HG02798 (cell line): ENCODE results near the gene AJAP1.

Experiments
- ATAC-seq: cut with Tn5 transposase; IDR thresholded peaks from one replicate; pipeline ENCODE4 v1.9.1; 2021; ENCODE audit warnings: mild to moderate bottlenecking; ENCODE audit not compliant: unreplicated experiment, poor library complexity

AJAP1 gene

DNA sequence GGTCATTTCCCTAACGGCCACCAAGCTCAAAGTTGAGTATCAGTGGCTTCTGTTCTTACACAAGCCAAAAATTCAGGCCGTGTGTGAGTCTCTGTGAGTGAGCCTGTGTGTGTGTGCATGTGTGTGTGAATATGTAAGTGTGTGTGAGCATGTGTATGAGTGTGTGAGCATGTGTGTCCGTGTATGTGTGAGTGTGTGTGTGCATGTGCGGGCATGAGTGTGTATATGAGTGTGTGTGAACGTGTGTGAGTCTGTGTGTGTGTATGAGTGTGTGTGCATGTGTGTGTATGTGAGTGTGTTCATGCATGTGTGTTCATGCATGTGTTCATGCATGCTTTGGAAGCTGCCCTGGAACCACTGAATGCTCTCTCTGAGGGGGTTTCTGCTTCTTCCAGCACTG lies 105.7 kb downstream of the AJAP1 start:
- ATAC-seq, result no peak

DNA sequence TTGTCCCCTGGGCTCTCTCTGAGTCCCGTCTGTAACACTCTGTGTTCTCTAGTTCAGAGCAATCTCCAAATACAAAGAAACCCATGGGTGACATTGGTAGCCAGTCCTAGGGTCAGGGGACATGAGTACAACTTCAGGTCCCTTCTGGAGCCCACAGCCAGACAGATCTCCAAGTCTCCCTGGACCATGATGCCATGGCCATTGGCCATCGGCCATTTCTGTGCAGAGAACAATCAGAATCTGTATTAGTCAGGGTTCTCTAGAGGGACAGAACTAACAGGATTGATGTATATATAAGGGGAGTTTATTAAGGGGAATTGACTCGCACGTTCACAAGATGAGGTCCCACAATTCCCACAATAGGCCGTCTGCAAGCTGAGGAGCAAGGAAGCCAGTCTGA lies 106.9 kb downstream of the AJAP1 start:
- no peak for ATAC-seq

DNA sequence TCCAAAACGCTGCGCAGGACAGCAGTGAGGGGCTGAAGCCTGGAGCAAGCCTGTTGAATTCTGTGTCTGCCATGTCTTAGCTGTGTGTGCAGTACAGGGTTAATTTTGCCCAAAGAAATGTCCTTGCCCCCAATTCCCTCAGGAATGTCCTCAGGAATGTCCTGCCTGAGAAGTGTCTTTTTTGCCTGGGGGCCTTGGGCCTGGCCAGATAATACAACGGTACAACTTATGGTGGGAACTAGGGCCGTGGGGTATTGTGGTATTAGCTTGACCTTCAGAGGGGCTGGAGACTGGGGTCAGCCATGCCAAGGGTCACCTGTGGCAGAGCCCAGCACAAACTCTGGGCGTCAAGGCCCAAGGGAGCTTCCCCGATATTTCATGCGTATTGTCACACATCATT lies 107.7 kb downstream of the AJAP1 start:
- no peak for ATAC-seq

DNA sequence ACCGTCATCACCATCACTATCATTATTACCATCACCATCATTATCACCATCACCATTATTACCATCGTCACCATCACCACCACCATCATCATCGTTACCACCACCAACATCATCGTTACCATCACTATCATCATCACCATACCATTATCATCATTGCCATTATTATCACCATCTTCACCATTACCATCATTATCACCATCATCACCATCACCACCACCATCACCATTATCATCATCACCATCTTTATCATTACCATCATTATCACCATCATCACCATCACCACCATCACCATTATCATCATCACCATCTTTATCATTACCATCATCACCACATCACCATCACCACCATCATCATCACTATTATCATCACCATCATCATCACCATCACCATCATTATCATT lies 112.9 kb downstream of the AJAP1 start:
- no peak for ATAC-seq

DNA sequence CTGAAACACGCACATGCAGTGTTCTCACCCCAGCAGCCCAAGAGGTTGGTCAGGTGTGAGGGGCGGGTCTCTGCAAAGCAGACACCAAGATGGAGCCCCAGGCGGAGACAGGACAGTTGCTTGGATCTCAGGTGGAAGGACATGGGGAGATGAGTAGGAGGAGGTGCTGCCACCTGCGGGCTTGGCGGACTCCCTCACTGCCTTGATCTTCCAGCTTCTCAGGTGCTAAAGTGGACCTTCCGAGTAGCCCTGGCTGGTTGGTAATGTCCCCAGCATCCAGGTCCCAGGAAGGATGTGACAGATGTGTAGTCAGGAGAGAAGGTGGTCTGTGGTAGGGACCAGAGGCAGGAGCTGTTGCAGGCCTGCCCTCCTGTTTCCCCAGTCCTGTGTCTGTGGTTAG lies 114.1 kb downstream of the AJAP1 start:
- no peak for ATAC-seq

DNA sequence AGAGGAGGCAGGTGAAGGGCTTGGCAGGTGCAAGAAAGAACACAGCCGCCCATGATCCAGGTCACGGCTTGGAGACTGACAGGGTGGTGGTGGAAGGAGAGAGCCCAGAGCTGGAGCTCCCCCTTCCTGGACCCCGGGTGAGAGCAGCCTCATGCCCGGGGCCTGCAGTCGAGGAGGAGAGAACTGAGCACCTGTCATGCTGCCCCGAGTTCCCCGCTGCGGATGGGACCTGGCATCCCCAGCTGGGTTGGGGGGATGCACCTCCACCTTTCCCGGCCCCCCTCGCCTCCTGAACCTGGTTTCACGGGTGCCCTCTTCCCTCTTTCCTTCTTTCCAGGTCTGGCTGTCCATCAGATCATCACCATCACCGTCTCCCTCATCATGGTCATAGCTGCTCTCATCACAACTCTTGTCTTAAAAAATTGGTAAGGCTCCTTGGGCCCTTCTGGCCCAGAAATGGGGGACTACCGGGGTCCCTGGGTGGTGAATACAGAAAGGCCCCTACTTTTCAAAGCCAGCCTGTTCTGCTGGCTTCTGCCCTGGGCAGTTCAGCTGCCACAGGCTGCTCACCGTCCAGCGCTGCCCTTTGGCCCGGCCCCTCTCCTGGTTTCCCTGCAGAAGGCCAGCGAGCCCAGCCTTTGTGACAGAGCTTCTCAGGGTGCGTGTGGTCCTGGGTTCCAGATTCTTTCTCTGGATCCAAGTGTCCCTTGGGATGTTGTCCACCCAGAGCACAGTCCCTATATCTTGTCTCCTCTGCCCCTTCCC lies 115.3 kb downstream of the AJAP1 start:
- ATAC-seq, result no peak

DNA sequence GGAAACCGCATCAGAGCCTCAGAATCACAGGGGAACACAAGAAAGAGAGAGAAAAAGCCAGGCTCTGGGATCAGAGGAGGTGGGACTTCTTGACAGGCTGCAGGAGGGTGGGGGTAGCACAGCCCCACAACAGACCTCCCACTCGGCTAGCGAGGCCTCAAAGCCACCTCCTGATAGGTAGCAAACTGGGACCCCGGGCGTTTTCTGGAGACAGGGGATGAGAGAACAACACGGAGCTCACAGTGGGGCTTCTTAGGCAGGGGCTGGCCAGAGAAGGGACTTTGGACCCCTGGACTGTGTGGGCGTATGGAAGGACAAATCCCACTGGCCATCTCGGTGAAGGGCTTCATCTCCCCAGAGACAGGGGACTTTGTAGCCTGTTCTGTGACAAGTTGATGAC lies 116.3 kb downstream of the AJAP1 start:
- no peak for ATAC-seq

- ATAC-seq, result no peak
These were observed 116.9 kb downstream of the AJAP1 start for GRCh38 chr1:4771267-4771666.

DNA sequence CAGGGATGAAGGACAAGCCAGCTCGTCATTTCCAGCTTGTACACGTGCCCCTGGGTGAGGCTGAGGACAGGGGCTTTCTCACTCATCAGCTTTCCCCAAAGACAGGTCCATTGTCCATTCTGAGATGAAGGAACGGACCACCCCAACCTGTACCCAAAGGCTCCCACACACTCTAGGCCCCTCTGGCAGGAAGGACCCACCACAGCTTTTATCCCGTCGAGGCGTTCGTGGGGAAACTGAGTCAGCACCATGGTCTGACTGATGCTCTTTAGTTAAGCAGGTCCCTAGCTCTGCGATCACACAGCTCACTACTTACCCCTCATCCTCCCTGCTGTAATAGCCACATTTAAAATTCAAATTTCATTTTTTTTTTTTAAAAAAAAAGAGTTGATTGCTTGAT lies 117.3 kb downstream of the AJAP1 start:
- ATAC-seq, result no peak

DNA sequence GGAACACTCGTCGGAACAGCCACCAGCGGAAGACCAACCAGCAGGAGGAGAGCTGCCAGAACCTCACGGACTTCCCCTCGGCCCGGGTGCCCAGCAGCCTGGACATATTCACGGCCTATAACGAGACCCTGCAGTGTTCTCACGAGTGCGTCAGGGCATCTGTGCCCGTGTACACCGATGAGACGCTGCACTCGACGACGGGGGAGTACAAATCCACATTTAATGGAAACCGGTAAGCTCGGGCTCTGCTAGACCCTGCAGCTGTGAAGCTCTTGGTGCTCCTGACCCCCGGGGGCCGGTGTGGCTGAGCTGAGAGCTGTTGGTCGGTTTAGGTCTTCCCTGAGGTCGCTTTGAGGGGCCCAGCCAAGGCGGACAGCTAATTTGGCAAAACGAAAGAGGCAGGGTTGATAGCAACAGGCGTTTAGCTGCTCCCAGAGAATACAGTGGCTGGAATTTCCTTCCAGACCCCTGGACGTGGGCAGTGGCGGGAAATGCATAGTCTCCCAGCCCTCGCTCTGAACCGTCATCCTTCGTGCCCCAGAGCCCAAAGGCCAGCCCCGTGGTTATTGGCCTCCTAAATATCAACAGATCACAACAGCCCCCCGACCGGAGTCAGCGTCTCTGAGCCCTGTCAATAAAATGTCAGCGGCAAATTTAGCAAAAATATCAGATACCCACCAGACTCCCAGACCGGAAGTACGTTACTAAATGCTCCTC lies 118.0 kb downstream of the AJAP1 start:
- no peak for ATAC-seq

- ATAC-seq, result no peak
These were observed 118.8 kb downstream of the AJAP1 start for GRCh38 chr1:4773226-4773625.

DNA sequence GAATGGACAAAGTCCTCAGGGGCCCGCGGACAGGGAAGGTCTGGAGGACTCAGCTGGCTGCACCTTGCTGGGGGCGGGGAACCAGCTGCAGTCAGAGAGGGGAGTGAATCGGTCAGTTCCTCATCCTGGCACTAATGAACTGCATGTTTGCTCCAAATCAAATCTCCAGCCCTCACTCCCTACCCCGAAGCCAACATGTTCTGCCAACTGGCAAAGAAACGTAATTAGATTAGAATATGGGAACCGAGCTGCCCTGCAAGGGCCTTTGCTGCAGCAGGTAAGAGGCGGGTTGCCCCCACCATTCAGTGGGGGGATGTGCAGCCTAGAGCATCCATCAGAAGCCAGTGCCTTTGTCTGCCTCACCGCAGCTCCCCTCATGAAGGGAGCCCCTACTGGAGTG lies 121.1 kb downstream of the AJAP1 start:
- ATAC-seq, result no peak

- no peak for ATAC-seq
These were observed 123.6 kb downstream of the AJAP1 start for GRCh38 chr1:4778056-4778455.

DNA sequence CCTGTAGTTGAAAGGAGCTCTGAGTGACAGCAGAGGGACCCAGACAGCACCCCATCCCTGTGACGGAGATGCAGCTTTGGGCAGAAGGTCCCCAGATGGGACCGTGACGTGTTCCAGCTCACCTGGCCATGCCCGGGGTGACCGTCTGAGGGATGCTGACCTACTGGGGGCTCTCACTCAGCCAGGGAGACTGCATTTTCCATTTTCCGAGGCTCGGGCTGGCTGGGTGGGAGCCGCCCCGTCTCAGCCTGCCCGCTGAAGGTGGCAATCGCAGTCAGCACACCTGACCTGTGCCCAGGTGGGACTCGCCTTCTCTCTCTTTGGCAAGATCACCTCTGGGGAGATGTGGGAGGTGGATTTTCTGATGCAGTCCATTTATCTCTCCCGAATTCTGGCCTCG lies 127.2 kb downstream of the AJAP1 start:
- ATAC-seq, result no peak

GRCh38 chr1:4784761-4785160 lies 130.4 kb downstream of the AJAP1 start:
- ATAC-seq, result no peak

- ATAC-seq, result no peak
These were observed 131.6 kb downstream of the AJAP1 start for GRCh38 chr1:4786055-4786454.

DNA sequence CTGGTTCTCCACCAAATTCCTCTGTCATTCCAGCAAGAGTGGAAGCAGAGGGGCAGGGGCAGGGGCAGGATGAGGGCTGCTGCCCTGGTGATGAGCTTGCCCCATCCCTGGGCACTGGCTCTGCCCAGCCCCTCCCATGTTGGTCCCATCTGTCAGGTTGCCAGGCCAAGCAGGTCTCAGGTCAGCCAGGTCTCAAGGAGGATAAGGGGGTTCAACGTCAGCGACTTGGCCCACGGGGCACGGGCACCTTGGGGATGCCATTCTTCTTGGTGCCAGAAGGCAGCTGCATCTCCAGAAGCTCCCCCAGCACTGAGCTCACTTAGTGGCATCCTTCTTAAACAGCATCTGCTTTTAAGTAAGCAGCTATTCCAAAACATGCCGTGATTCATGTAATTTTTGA lies 133.1 kb downstream of the AJAP1 start:
- no peak for ATAC-seq

- ATAC-seq, result no peak
These were observed 138.2 kb downstream of the AJAP1 start for GRCh38 chr1:4792565-4792964.

DNA sequence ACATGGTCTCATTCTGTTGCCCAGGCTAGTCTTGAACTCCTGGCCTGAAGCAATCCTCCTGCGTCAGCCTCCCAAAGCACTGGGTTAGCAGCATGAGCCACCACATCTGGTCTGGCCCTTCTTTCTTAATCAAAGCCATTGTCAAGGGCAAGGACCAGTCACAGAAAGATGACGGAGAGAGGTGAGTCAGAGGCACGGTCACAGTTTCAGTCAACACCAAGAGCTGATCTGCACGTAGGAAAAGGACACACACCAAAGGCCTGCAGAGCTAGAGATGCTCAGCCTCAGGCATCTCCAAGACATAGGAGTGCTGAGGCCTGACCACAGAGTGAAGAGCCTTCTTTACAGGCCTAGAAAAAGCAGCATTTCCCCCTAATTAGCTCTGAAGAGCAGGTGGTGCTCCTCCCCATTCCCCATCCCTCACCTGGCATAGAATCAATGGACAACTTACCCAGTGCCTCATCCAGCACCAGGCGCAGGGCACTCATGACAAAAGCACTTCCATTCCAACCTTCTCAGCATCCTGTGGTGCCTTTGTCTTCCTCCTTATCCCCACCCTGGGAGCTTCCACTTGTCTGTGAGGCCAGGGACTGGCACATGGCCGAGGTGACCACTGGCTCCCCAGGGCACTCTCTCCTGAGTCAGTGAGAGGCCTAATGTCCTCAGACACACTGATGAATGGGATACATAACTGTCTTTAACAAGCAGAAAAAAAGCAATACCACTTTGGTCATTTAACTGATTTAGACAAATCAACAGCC lies 139.8 kb downstream of the AJAP1 start:
- ATAC-seq, result no peak

- peak; percentile 81 for ATAC-seq
These were observed 142.0 kb downstream of the AJAP1 start for GRCh38 chr1:4796161-4797015.
